ENCODE results near the gene DOCK7.
A peak's percentile ranks its signal among the peaks of the same experiment; 100 is the strongest.

The DOCK7 gene

GRCh38 chr1:62436039-62436465, 252.1 kb downstream of the DOCK7 start:
- H3K4me3 ChIP-seq (ENCODE audit: low read length) = peak overlapping the region; percentile 92
- peak; percentile 99 for DNase-seq (ENCODE audit: low read depth)
- no peak for TF ChIP-seq CTCF (IDR thresholded peaks at IDR 0.05; ENCODE audit: insufficient read depth, low read depth, low read length, missing control alignments)

- peak; percentile 4 for DNase-seq (ENCODE audit: low read depth)
- no peak for TF ChIP-seq CTCF (IDR thresholded peaks at IDR 0.05; ENCODE audit: insufficient read depth, low read depth, low read length, missing control alignments)
These were observed 252.8 kb downstream of the DOCK7 start for GRCh38 chr1:62435231-62436038.

GRCh38 chr1:62434618-62435001, 253.6 kb downstream of the DOCK7 start:
- TF ChIP-seq CTCF (IDR thresholded peaks at IDR 0.05; ENCODE audit: insufficient read depth, low read depth, low read length, missing control alignments) = no peak
- no peak for DNase-seq (ENCODE audit: low read depth)
- no peak overlapping the region for H3K4me3 ChIP-seq (ENCODE audit: low read length)

More at GRCh38 chr1:62435231-62436038, 252.8 kb downstream of the DOCK7 start:
- H3K4me3 ChIP-seq (ENCODE audit: low read length) = peak overlapping the region; percentile 92

GRCh38 chr1:62433861-62434617, 254.1 kb downstream of the DOCK7 start:
- TF ChIP-seq CTCF (IDR thresholded peaks at IDR 0.05; ENCODE audit: insufficient read depth, low read depth, low read length, missing control alignments) = peak; percentile 12
- DNase-seq (ENCODE audit: low read depth) = no peak
- no peak overlapping the region for H3K4me3 ChIP-seq (ENCODE audit: low read length)

- no peak overlapping the region for H3K4me3 ChIP-seq (ENCODE audit: low read length)
- TF ChIP-seq CTCF (IDR thresholded peaks at IDR 0.05; ENCODE audit: insufficient read depth, low read depth, low read length, missing control alignments) = no peak
- DNase-seq (ENCODE audit: low read depth) = peak; percentile 35
These were observed 258.6 kb downstream of the DOCK7 start for GRCh38 chr1:62429581-62429980.

GRCh38 chr1:62428351-62428750, 259.8 kb downstream of the DOCK7 start:
- H3K4me3 ChIP-seq (ENCODE audit: low read length) = no peak overlapping the region
- no peak for TF ChIP-seq CTCF (IDR thresholded peaks at IDR 0.05; ENCODE audit: insufficient read depth, low read depth, low read length, missing control alignments)
- no peak for DNase-seq (ENCODE audit: low read depth)
